ENCODE measurements around the gene TNS4. TPM values are rescaled to one million over a fixed set of nuclear protein-coding genes. Genes with fewer than 3 reads are reported as not detected.

The TNS4 gene
- total and polyA plus RNA-seq, 2 donors: 5.0 to 5.4 TPM

DNA sequence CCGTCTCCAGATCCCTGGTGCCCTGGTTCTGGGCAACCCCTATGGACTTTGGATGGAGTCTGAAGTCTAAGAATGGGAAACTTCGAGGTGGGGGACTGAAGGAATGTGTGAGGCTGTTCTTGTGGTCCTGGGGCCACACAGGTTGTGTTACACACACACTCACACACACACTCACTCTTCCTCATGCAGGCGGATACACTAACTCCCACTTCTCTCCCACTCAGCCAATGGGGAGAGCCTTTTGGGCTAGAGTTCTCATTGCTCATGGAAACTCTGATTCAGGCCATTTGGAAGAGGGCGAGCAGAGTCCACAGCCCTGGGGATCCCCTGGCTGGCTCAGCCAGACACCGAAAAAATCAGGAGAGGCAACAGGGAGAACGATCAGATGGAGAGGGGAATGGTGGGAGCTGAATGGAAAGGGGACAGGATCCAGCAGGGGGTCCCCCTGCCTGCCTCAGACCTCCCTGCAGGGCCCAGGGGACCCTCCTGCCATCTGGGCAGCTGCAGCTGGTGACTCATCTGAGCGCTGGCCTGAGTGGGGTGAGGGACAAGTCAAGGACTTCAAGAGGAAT lies 49.1 kb downstream of the TNS4 start:
- no peak overlapping the region for H3K4me3 ChIP-seq (ENCODE audit: low read depth, low read length)
- no peak overlapping the region for H3K27ac ChIP-seq (ENCODE audit: low read depth)
- H3K4me1 ChIP-seq (ENCODE audit: insufficient read depth): no peaks in the 10 kb centered on the region
- 45% methylated on average over 7 of the region's 7 CpGs for WGBS
- no peak for DNase-seq (ENCODE audit: extremely low spot score)
- no peaks in the 10 kb centered on the region for H3K36me3 ChIP-seq (ENCODE audit: insufficient read depth)

DNA sequence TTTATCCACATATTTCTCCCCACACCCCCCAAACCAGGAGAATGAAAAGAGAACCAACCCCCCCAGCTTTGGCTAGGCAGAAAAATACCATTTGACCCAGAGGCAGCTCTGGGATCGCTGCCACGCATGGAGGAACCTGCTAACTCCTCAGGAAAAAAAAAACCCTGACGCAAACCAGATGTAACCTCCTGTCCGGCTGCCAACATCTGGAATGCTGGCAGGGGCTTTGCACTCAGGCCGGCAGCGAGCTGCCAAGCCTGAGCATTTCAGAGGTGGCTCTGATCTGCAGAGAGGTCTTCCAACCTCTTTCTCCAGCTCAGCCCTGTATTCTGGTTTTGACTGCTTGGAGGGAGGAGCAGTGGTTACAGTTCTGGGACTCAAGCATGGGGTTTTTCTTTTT lies 50.0 kb downstream of the TNS4 start:
- Histone ChIP-seq H3K4me3 (ENCODE audit: low read depth, low read length) (no peak overlapping the region), H3K36me3 (ENCODE audit: insufficient read depth) (no peaks in the 10 kb centered on the region), H3K27ac (ENCODE audit: low read depth) (no peak overlapping the region), H3K4me1 (ENCODE audit: insufficient read depth) (no peaks in the 10 kb centered on the region)
- DNase-seq (ENCODE audit: extremely low spot score): no peak
- 12% methylated on average over 6 of the region's 6 CpGs for WGBS

DNA sequence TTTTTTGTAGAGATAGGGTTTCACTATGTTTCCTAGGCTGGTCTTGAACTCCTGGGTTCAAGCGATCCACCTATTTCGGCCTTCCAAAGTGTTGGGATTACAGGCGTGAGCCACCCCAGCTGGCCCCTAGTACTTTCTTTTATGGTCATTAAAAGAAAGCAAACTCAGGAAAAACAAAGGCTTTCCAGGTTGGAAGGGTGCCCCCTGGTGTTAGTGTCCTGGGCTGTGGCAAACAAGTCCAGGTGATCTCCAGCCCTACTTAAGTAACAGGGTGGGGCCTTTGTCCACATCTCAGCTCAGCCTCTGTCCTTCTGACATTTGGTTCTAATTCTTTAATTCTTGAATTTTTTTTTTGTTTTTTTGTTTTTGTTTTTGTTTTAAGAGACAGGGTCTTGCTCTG lies 51.2 kb downstream of the TNS4 start:
- Histone ChIP-seq H3K36me3 (ENCODE audit: insufficient read depth) (no peaks in the 10 kb centered on the region), H3K4me1 (ENCODE audit: insufficient read depth) (no peaks in the 10 kb centered on the region), H3K4me3 (ENCODE audit: low read depth, low read length) (no peak overlapping the region), H3K27ac (ENCODE audit: low read depth) (no peak overlapping the region)
- 81% methylated on average over 3 of the region's 3 CpGs for WGBS
- DNase-seq (ENCODE audit: extremely low spot score): no peak

DNA sequence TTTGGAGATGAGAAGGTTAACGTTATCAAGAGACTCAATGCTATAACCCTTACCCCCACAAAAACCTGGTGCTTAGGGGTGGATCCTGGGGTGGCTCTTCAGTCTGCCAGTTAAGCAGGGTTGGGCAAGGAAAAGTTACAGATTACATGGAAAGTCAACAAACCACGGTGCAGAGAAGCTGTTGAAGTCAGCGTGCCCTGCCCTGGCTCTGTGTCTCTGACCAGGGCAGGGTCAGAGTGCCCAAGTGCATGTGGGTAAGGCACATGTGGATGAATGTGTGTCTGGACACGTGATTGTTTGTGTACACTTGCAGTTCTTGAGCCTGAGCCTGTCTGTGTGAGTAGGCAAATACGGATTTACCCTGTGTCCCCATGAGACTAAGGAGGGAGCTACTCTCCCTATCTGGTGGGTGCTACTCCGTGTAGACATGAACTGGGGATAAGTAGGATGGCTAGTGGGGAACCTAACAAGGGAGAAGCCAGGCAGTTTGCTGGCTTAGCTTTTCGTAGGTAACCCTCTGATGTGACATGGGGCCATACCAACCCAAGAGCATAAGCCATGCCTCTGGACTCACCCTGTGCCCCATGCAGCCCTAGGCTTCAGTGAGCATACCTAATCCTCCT lies 52.7 kb downstream of the TNS4 start:
- DNase-seq (ENCODE audit: extremely low spot score): no peak
- Histone ChIP-seq H3K27ac (ENCODE audit: low read depth) (peak overlapping the region; percentile 42), H3K36me3 (ENCODE audit: insufficient read depth) (no peaks in the 10 kb centered on the region), H3K4me3 (ENCODE audit: low read depth, low read length) (no peak overlapping the region), H3K4me1 (ENCODE audit: insufficient read depth) (no peaks in the 10 kb centered on the region)
- 37% methylated on average over 7 of the region's 7 CpGs for WGBS

DNA sequence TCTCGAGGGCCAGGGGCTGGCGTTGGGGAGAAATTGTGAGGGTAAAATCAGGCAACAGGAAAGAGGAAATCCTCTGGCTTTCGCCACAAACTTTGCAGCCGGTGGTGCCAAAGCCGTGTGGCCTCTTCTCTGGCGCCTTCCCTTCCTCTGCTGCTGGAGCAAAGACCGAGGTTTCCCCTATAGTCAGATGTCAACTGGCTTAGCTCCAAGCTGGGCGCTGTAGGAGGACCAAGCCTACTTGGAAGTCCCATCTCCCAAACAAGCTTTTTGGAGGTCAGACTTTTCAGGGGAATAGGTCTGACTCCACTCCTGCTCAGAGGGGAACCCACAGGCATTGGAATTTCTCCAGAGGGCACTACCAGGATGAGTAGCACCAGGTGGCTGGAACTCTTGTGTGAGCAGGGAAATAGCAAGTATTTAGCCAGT lies 53.2 kb downstream of the TNS4 start:
- DNase-seq (ENCODE audit: extremely low spot score): no peak
- WGBS: 22% methylated on average over 8 of the region's 8 CpGs
- Histone ChIP-seq H3K27ac (ENCODE audit: low read depth) (peak overlapping the region; percentile 38), H3K4me1 (ENCODE audit: insufficient read depth) (no peaks in the 10 kb centered on the region), H3K4me3 (ENCODE audit: low read depth, low read length) (no peak overlapping the region), H3K36me3 (ENCODE audit: insufficient read depth) (no peaks in the 10 kb centered on the region)

DNA sequence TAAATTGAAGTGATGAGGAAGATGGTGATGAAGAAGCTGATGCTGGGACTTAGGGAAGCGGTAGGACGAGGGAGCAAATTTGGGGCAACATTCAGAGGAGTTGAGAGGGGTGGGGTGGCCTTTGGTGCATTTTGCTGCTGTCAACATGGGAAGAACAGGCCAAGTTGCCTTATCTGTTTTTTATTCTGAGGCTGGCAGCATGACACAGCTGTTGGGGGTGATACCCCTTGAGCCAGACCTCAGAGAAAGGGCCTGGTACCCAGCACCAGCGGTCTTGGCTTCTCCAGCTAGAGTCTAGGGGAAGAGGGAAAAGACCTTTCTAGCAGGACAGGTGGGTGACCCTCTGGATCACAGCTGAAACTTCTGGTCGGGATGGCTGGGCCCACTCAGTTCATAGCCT lies 53.6 kb downstream of the TNS4 start:
- Histone ChIP-seq H3K4me3 (ENCODE audit: low read depth, low read length) (no peak overlapping the region), H3K36me3 (ENCODE audit: insufficient read depth) (no peaks in the 10 kb centered on the region), H3K27ac (ENCODE audit: low read depth) (peak overlapping the region; percentile 38), H3K4me1 (ENCODE audit: insufficient read depth) (no peaks in the 10 kb centered on the region)
- WGBS: 63% methylated on average over 4 of the region's 4 CpGs
- DNase-seq (ENCODE audit: extremely low spot score): no peak

DNA sequence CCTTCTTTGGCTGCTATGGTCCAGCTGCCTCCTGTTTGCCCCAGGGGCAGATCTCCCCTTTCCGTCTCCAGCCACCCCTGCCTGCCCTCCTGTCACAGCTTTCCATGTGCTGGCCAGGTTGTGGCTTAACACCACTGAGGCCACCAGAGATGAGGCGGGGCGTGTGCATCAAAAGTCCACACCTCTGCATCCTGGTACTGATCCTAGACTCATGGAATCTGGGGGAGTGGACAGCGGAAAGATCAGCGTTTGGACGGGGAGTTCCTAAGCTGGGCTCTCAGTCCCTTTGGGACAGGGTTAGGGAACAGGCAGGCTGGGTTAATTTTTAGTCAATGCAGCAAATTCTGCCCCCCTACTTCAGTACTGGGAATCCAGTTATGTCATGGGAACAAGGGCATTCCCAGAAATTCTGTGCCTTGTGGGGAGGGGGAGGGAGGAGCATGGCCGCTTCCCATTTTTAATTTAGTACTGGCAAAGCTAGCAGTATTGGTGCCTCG lies 54.2 kb downstream of the TNS4 start:
- no peaks in the 10 kb centered on the region for H3K4me1 ChIP-seq (ENCODE audit: insufficient read depth)
- WGBS: 43% methylated on average over 8 of the region's 8 CpGs
- no peak overlapping the region for H3K27ac ChIP-seq (ENCODE audit: low read depth)
- H3K36me3 ChIP-seq (ENCODE audit: insufficient read depth): no peaks in the 10 kb centered on the region
- no peak overlapping the region for H3K4me3 ChIP-seq (ENCODE audit: low read depth, low read length)
- DNase-seq (ENCODE audit: extremely low spot score): no peak

DNA sequence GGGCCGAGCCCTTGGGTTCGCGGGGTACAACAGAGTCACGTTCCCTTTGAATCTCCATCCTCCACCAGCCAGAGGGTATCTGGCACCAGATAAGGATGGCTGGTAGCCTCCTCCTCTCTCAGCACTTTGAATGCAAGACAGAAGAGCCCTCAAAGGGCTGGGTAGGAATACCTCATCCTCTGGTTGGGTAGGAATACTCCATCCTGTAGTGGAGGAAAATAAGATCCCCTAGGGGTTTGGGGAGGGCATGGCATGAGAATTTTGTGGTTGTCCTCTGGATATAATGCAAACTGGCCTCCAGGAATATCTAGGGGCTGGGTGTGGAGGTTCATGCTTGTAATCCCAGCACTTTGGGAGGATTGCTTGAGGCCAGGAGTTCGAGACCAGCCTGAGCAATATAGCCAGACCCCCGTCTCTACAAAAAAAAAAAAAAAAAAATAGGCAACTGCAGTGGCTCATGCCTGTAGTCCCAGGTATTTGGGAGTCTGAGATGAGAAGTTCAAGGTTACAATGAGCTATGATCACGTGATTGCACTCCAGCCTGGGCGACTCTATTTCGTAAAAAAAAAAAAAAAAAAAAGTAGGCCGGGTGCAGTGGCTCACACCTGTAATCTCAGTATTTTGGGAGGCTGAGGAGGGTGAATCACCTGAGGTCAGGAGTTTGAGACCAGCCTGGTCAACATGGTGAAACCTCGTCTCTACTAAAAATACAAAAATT lies 55.5 kb downstream of the TNS4 start:
- DNase-seq (ENCODE audit: extremely low spot score): no peak
- peak overlapping the region; percentile 61 for H3K4me3 ChIP-seq (ENCODE audit: low read depth, low read length)
- H3K4me1 ChIP-seq (ENCODE audit: insufficient read depth): no peaks in the 10 kb centered on the region
- H3K36me3 ChIP-seq (ENCODE audit: insufficient read depth): no peaks in the 10 kb centered on the region
- no peak overlapping the region for H3K27ac ChIP-seq (ENCODE audit: low read depth)
- WGBS: 61% methylated on average over 11 of the region's 11 CpGs

DNA sequence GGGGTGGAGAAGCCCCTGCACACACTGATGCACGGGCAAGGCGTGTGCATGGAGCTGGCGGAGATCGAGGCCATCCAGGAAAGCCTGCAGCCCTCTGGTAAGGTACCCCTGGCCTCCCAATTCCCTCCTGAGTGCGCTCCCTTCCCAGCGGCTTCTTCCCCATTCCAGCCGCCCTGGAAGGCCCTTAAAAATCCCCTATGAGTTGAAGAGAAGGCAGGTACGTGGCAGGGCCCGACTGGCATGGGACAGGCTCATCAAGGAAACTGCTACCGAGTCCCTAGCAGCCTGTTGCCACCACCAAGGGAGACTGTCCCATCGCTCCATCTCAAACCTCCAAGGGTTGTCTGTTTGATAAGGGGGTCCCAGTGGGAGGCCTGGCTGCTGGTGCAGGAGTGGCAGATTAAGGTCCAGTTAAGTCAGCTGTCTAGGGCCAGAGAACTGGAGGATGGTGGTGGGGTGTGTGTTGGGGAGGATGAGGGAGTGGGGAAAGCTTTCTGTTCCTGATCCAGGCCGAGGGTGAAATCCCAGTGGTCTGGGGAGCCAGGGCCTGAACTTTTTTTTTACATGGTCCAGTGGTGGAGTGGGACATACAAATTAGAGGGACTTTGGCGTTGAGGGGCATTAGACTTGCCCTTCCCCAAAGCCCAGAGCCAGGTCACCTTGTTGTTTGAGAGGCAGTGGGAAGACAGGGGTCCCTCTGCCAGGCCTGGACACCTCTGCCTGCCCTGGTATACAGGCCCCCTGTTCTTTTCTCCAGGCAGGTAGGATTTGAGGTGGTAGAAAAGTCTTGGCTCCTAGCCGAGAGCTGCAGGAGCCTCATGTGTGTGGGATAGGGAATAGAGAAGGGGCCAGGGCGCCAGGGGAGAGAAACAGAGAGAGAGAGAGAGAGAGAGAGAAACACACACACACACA lies 57.2 kb downstream of the TNS4 start:
- H3K36me3 ChIP-seq (ENCODE audit: insufficient read depth): no peaks in the 10 kb centered on the region
- 6% methylated on average over 15 of the region's 15 CpGs for WGBS
- H3K27ac ChIP-seq (ENCODE audit: low read depth): peak overlapping the region; percentile 83
- peak overlapping the region; percentile 61 for H3K4me3 ChIP-seq (ENCODE audit: low read depth, low read length)
- H3K4me1 ChIP-seq (ENCODE audit: insufficient read depth): no peaks in the 10 kb centered on the region
- no peak for DNase-seq (ENCODE audit: extremely low spot score)

DNA sequence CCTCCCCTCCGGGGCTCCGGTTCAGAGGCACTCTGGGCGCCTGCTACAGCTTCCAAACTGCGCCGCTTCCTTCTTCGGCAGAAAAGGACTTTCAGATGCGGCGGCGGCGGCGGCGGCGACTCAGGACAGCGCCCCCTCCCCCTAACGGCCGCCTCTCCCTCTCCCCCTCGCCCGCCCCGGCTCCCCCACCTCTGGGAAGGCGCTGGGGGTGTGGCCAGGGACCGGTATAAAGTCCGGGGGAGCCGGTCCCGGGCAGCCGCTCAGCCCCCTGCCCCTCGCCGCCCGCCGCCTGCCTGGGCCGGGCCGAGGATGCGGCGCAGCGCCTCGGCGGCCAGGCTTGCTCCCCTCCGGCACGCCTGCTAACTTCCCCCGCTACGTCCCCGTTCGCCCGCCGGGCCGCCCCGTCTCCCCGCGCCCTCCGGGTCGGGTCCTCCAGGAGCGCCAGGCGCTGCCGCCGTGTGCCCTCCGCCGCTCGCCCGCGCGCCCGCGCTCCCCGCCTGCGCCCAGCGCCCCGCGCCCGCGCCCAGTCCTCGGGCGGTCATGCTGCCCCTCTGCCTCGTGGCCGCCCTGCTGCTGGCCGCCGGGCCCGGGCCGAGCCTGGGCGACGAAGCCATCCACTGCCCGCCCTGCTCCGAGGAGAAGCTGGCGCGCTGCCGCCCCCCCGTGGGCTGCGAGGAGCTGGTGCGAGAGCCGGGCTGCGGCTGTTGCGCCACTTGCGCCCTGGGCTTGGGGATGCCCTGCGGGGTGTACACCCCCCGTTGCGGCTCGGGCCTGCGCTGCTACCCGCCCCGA lies 58.0 kb downstream of the TNS4 start, which contains the start of gene IGFBP4:
Gene IGFBP4, plus strand, starts transcription at position 255 of the 792 bp plus-strand sequence. Its CDS starts 286 bp downstream, at position 541.
- Histone ChIP-seq H3K36me3 (ENCODE audit: insufficient read depth) (no peaks in the 10 kb centered on the region), H3K27ac (ENCODE audit: low read depth) (peak within 1 kb of the TSS; percentile 83), H3K4me3 (ENCODE audit: low read depth, low read length) (peak within 1 kb of the TSS; percentile 61), H3K4me1 (ENCODE audit: insufficient read depth) (no peaks in the 10 kb centered on the region)
- DNase-seq (ENCODE audit: extremely low spot score): no peak
- under 1% methylated on average over 97 of the region's 98 CpGs for WGBS

DNA sequence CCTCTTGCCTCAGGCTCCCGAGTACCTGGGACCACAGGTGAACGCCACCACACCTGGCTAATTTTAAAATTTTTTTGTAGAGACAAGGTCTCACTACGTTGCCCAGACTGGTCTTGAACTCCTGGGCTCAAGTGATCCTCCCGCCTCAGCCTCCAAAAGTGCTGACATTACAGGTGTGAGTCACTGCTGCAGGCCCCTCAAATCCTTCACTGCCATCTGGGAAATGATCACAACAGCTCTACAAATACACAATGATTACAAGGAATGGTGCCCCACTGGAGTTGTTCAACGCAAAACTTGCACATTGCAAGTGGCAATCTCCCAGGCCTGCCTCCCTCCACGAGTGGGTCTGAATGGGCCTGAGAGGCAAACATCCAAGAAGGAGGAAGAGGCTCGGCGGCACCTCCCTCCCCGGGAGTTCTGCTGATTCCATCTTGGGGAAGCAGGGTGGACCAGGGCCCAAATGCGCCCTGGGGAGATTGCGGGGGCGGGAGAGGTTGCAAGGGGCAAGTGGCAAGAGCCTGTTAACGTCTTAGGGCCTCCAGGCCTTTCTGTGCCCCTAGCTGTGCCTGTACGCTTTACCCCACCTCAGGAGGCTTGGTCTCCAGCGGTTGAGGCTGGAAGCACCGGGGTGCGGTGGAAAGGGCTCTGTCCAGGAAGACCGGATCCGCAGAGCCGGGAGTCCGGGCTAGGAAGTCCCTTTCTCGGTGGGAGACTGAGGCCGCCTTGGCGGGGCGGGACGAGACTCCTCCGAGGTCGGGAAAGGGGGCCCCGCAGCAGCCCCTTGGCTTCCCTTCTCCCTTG lies 58.8 kb downstream of the TNS4 start:
- H3K36me3 ChIP-seq (ENCODE audit: insufficient read depth): no peaks in the 10 kb centered on the region
- H3K4me1 ChIP-seq (ENCODE audit: insufficient read depth): no peaks in the 10 kb centered on the region
- WGBS: 19% methylated on average over 29 of the region's 29 CpGs
- H3K4me3 ChIP-seq (ENCODE audit: low read depth, low read length): peak overlapping the region; percentile 61
- DNase-seq (ENCODE audit: extremely low spot score): no peak
- H3K27ac ChIP-seq (ENCODE audit: low read depth): peak overlapping the region; percentile 83

DNA sequence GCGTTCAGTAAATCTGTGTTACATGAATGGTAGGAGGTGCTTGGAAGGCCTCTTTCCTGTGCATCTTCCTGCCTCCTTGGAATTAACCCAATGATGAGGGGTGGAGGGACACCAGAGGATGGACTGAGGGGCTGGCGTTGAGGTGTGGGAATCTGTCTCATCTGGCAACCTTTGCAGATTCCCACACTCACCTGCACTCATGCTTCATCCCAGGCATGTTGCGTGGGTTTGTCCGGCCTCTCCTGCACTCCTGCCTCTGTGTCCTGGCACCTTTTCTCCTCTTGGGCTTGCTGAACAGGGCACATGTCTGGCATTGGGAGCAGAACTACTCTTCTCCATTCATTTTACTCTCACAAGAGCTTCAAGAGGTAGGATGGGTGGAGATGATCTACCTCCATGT lies 61.3 kb downstream of the TNS4 start:
- no peak overlapping the region for H3K27ac ChIP-seq (ENCODE audit: low read depth)
- DNase-seq (ENCODE audit: extremely low spot score): no peak
- no peaks in the 10 kb centered on the region for H3K36me3 ChIP-seq (ENCODE audit: insufficient read depth)
- no peaks in the 10 kb centered on the region for H3K4me1 ChIP-seq (ENCODE audit: insufficient read depth)
- WGBS: 72% methylated on average over 4 of the region's 4 CpGs
- H3K4me3 ChIP-seq (ENCODE audit: low read depth, low read length): no peak overlapping the region
